LNCaP clone FGC (cell line): ENCODE measurements around the gene GM2A.

Experiments used
- DNase-seq: peaks from one replicate; pipeline ENCODE4 v3.0.0-alpha.2; 2011; ENCODE audit warnings: low read depth
- H3K4me3 ChIP-seq: 2 replicates; pipeline ENCODE4 v1.5.1; 2011; ENCODE audit warnings: mild to moderate bottlenecking, low read depth, low read length, control low read depth
- CTCF ChIP-seq: IDR thresholded peaks from 2 replicates; pipeline ENCODE4 v1.5.1; 2012; ENCODE audit warnings: mild to moderate bottlenecking; ENCODE audit not compliant: control insufficient read depth, insufficient read depth; ENCODE audit errors: extremely low read depth

GM2A gene

DNA sequence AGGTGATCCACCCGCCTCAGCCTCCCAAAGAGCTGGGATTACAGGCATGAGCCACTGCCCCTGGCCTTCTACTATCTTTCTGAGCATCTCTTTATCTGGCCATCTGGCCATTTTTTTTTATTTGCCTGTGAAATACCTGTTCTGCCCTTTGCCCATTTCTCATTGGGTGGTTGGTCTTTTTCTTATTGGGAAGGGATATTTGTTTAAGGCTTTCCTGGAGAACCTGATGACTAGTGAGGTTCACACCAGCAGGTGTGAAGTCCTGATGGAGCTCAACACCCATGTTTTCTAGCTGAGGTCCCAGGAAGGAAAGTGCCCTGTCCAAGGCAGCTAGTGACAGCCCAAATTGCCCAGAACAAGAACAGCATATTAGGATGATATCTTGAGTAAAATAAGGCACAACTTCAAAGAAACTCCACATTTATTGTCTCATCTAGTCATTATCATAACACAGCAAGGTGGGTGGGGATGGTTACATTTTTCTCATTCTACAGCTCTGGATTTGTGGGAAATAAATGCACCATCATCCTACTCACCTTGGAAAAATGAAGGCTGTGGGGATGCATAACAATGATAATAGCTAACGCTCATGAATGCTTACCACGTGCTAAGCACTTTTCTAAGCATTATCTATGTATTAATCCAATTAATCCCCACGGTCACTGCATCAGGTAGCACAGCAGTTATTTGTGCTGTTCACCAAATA lies 30.3 kb downstream of the GM2A start:
- H3K4me3 ChIP-seq = no peak overlapping the region
- DNase-seq = peak; percentile 27
- no peak for TF ChIP-seq CTCF

DNA sequence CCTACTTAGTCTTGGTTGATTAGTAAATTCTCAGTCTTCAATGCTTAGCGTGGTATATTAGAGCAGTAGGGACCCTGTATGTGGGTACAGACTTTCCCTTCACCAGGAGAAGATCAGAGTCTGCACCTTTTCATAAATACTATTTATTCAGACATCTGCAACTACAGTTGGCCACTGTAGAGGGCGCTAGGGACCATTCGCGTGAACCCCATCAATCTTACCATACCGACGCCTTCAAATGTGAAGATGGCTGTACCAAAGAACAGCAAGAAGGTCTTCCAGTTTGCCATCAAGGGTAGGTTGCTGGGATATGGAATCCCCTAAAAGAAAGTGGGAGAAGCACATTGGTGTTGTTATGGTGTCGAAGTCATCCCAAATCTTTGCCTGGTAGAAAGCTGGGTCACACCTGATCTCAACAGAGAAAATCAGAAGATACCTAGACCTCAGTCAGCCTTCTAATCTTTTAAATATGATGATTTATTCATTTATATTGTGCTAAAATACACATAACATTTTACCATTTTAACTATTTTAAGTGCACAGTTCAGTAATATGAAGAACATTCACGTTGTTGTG lies 31.5 kb downstream of the GM2A start:
- no peak for TF ChIP-seq CTCF
- no peak for DNase-seq

GRCh38 chr5:151285683-151286082 lies 32.7 kb downstream of the GM2A start:
- no peak for DNase-seq
- no peak for TF ChIP-seq CTCF
- no peak overlapping the region for H3K4me3 ChIP-seq

More for the DNA sequence above, 31.5 kb downstream of the GM2A start:
- H3K4me3 ChIP-seq = no peak overlapping the region

- no peak for DNase-seq
- no peak for TF ChIP-seq CTCF
- no peak overlapping the region for H3K4me3 ChIP-seq
These were observed 33.3 kb downstream of the GM2A start for GRCh38 chr5:151286246-151286645.

DNA sequence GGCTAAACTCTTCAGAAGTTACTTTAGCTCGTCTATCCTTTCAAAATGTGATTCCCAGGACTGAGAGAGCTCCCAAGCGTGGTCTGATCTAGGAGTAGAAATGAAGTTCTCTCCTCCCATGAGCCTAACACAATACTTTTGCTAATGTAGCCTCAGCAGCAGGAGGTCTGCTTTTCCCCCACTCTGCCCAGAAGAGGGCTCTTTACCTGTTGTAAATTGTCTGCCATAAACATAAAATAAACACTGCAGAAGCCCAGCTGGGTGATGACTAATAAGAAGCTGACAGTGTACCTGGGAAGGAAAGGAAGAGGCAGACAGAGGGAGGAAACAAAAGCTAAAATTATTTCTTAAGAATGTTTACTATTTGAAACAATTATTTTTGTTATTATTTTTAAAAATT lies 35.2 kb downstream of the GM2A start:
- DNase-seq = peak; percentile 46
- TF ChIP-seq CTCF = peak; percentile 70

GRCh38 chr5:151293624-151294023 lies 40.6 kb downstream of the GM2A start:
- DNase-seq = no peak
- no peak overlapping the region for H3K4me3 ChIP-seq
- no peak for TF ChIP-seq CTCF

More for the DNA sequence above, 35.2 kb downstream of the GM2A start:
- H3K4me3 ChIP-seq = no peak overlapping the region

DNA sequence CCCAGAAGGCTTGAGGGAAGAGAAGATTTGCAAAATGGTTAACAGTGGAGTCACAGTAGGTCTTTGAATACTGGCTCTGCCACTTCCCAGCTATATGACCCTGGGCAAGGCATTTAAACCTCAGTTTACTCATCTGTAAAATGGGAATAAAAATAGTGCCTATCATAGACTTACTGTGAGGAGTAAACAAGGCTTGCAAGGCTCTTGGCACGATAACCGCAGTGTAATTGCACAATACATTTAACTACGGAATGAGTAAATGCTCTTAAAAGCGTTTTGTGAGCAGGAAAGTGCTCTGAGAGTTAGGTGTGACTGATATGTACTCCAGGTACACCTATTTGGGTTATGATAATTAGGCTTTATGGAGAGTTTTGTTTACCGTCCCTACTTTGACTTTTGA lies 42.2 kb downstream of the GM2A start:
- H3K4me3 ChIP-seq = no peak overlapping the region
- no peak for TF ChIP-seq CTCF
- peak; percentile 82 for DNase-seq
